GM12878 (cell line): ENCODE data around the gene YBX2. TPM values are rescaled to one million over a fixed set of nuclear protein-coding genes. Genes with fewer than 3 reads are reported as not detected.

Experiments
- ATAC-seq: fragments of 200-7000 bp; cut with Tn5 transposase; 3 replicates; pipeline ENCODE4 v1.9.1; 2020; ENCODE audit warnings: mild to moderate bottlenecking, moderate library complexity
- BruUV-seq: library from RNA; stranded (reverse); fragments of 400-500 nt; replicated peaks from 2 replicates; lab custom pipeline; 2021; lab: Mats Ljungman, UMichigan
- CTCF ChIA-PET: fragments of 300-600 bp; sonication (Branson Sonifier 250); formaldehyde crosslinking; extraction: SDS; loops from one replicate; lab custom pipeline; 2021; ENCODE audit warnings: inconsistent platforms; lab: Yijun Ruan, JAX
- POLR2A ChIA-PET: fragments of 350-600 bp; formaldehyde crosslinking; extraction: SDS; loops from one replicate; lab custom pipeline; 2021; ENCODE audit warnings: inconsistent platforms; lab: Charles Lee
- RAD21 ChIA-PET: fragments of 300-600 bp; sonication (Branson Sonifier 250); formaldehyde crosslinking; loops from one replicate; lab custom pipeline; 2023; ENCODE audit warnings: antibody characterized with exemption; ENCODE audit not compliant: unreplicated experiment; lab: Charles Lee
- SMC1A ChIA-PET: fragments of 300-600 bp; sonication (Branson Sonifier 250); formaldehyde crosslinking; loops from one replicate; lab custom pipeline; 2023; ENCODE audit not compliant: unreplicated experiment, uncharacterized antibody; lab: Charles Lee
- DNase-seq: peaks from one replicate; pipeline ENCODE4 v3.0.0-alpha.2; 2011; ENCODE audit warnings: low read depth, low spot score
- FAIRE-seq: peaks from 3 replicates; lab custom pipeline; 2011; peaks lifted over from hg19 to GRCh38; lab: Jason Lieb, UNC
- H2AFZ ChIP-seq: 2 replicates; pipeline ENCODE4 v1.6.0; 2011; ENCODE audit warnings: low read depth, low read length, control low read depth; ENCODE audit not compliant: control insufficient read depth
- H3K27ac ChIP-seq: 2 replicates; pipeline ENCODE4 v1.5.1; 2011; ENCODE audit warnings: control low read depth; ENCODE audit not compliant: control insufficient read depth, insufficient read depth
- H3K27me3 ChIP-seq, 2 experiments: replicated peaks in 1 of 2; 2 replicates each; pipeline versions ENCODE4 v1.6.0 to v1.6.1; 2011; ENCODE audit warnings: low read length in 1 of 2; ENCODE audit not compliant: control insufficient read depth in 2 of 2, insufficient read depth in 2 of 2
- H3K36me3 ChIP-seq, 2 experiments: 2 replicates each; pipeline ENCODE4 v1.5.1; 2011; ENCODE audit warnings: low read length in 1 of 2; ENCODE audit not compliant: control insufficient read depth in 2 of 2, insufficient read depth in 2 of 2
- H3K4me1 ChIP-seq: 2 replicates; pipeline ENCODE4 v1.6.1; 2011; ENCODE audit warnings: mild to moderate bottlenecking, low read length, moderate library complexity, mixed read lengths; ENCODE audit not compliant: control insufficient read depth, insufficient read depth
- H3K4me2 ChIP-seq: 2 replicates; pipeline ENCODE4 v1.6.0; 2011; ENCODE audit warnings: control low read depth; ENCODE audit not compliant: control insufficient read depth, insufficient read depth
- H3K4me3 ChIP-seq: fragments of 200-600 bp; sonication (generic); 2 replicates; pipeline ENCODE4 v1.5.1; 2016
- H3K79me2 ChIP-seq: 2 replicates; pipeline ENCODE4 v1.6.0; 2011; ENCODE audit warnings: low read length; ENCODE audit not compliant: control insufficient read depth, insufficient read depth
- H3K9ac ChIP-seq: 2 replicates; pipeline ENCODE4 v1.8.0; 2011; ENCODE audit warnings: low read length, control low read depth, mixed read lengths; ENCODE audit not compliant: control insufficient read depth, insufficient read depth
- H3K9me3 ChIP-seq: replicated peaks from 3 replicates; pipeline ENCODE4 v1.5.1; 2011; ENCODE audit warnings: mild to moderate bottlenecking, low read length; ENCODE audit not compliant: control insufficient read depth, insufficient read depth
- H4K20me1 ChIP-seq: 2 replicates; pipeline ENCODE4 v1.6.0; 2011; ENCODE audit not compliant: control insufficient read depth, insufficient read depth
- CREM ChIP-seq: IDR thresholded peaks from 2 replicates; pipeline ENCODE4 v1.6.1; 2014; ENCODE audit warnings: antibody characterized with exemption, low read depth
- E2F8 ChIP-seq: fragments of 450-650 bp; IDR thresholded peaks from 2 replicates; pipeline ENCODE4 v1.6.1; 2018; ENCODE audit warnings: mild to moderate bottlenecking, low read depth, moderate library complexity; ENCODE audit not compliant: partially characterized antibody
- IRF4 ChIP-seq: IDR thresholded peaks from 2 replicates; pipeline ENCODE4 v1.6.1; 2011; ENCODE audit warnings: low read depth, low read length
- NKRF ChIP-seq: fragments of 450-650 bp; conservative IDR thresholded peaks from 2 replicates; pipeline ENCODE4 v1.6.1; 2017; ENCODE audit warnings: mild to moderate bottlenecking, moderate library complexity
- RUNX3 ChIP-seq: IDR thresholded peaks from 2 replicates; pipeline ENCODE4 v1.6.1; 2012; ENCODE audit warnings: low read length, inconsistent platforms
- SMAD5 ChIP-seq: IDR thresholded peaks from 2 replicates; pipeline ENCODE4 v1.6.1; 2016; ENCODE audit warnings: antibody characterized with exemption, low read depth
- SMC3 ChIP-seq: IDR thresholded peaks from 2 replicates; pipeline ENCODE4 v1.6.1; 2011; ENCODE audit warnings: low read length, improper control_type of control experiment, borderline replicate concordance
- TCF3 ChIP-seq: IDR thresholded peaks from 2 replicates; pipeline ENCODE4 v1.6.1; 2012; ENCODE audit warnings: low read depth, mild to moderate bottlenecking, low read length, borderline replicate concordance; ENCODE audit not compliant: insufficient read depth
- ZBTB33 ChIP-seq: fragments of 450-650 bp; IDR thresholded peaks from 2 replicates; pipeline ENCODE4 v1.6.1; 2017; ENCODE audit warnings: mild to moderate bottlenecking
- WGBS: methylation state at CpG from one replicate; pipeline ENCODE4 v1.1.6; 2016; ENCODE audit warnings: low lambda C conversion rate; ENCODE audit not compliant: insufficient replicate concordance, insufficient coverage; ENCODE audit errors: missing lambda C conversion rate; 5-methylcytosine and 5-hydroxymethylcytosine counted together
- in situ Hi-C: fragments of 300-500 bp; cut with MboI; formaldehyde crosslinking; loops from 9 replicates; pipeline ENCODE4 v1.14.3; 2018; ENCODE audit warnings: mixed read lengths
- intact Hi-C: fragments of 100-400 bp; cut with micrococcal nuclease; formaldehyde crosslinking; loops from one replicate; pipeline ENCODE4 v1.14.2; 2022; ENCODE audit not compliant: unreplicated experiment
- polyA plus RNA-seq, 11 experiments: library from polyadenylated mRNA; depleted of rRNA in 4 of 11; unstranded in 6 of 11; stranded (reverse) in 5 of 11; fragments of >200 nt; fragmentation: Nextera tagmentation in 4 of 11; fragmentation: Illumina TruSeq in 1 of 11; extraction: Ambion mirVana in 4 of 11; extraction: Trizol in 1 of 11; gene quantifications; 1 replicate in 1 of 11; 2 replicates in 10 of 11; pipeline versions ENCODE4 v1.2.1 to v1.2.3, GENCODE V29; 2011 to 2016; ENCODE audit warnings: inconsistent platforms in 2 of 11, missing spikeins in 2 of 11, low read depth in 1 of 11
- total RNA-seq, 4 experiments: library from RNA; depleted of rRNA in 3 of 4; stranded (reverse); fragments of >200 nt in 3 of 4; fragmentation: Illumina TruSeq in 1 of 4; extraction: Trizol in 1 of 4; gene quantifications; 2 replicates each; pipeline versions ENCODE4 v1.2.1 to v1.2.3, GENCODE V29; 2013 to 2021

The YBX2 gene
- total and polyA plus RNA-seq, 10 of the 15 experiments (the other 5 are each of a cell fraction or from before 2014, with no cell fraction given): not detected

GRCh38 chr17:7292729-7293128 is 1.7 kb downstream of the YBX2 start (continued):
- TF ChIP-seq SMAD5 (no peak), E2F8 (no peak), IRF4 (no peak), CREM (no peak)

GRCh38 chr17:7292194-7292593 is 2.2 kb downstream of the YBX2 start:
- ATAC-seq (no peak), DNase-seq (no peak), FAIRE-seq (no peak)
- in situ Hi-C loops: no loop called here
- ChIA-PET CTCF (interaction anchor here (0.9 to 2.6 kb wide), 4 partner anchors 12 to 246 kb away, joined by 3 to 8 read pairs (median 6); partner anchors contain the start of gene TMEM95), SMC1A (no interaction called here), RAD21 (no interaction called here)
- Histone ChIP-seq H3K27me3 (peaks cover 3 to 6% of the 10 kb centered on the region in 2 experiments), H3K4me1 (peaks cover 3% of the 10 kb centered on the region), H3K36me3 (no peaks in the 10 kb centered on the region), H3K27ac (no peak overlapping the region), H2AFZ (no peak overlapping the region), H3K9me3 (no peaks in the 10 kb centered on the region), H4K20me1 (no peaks in the 10 kb centered on the region; the same call in 1 of the 2 replicates), H3K4me3 (no peak overlapping the region)
- intact Hi-C loops: no loop called here
- 17% methylated on average over 2 of the region's 2 CpGs for WGBS
- no TSS peak for BruUV-seq
- TF ChIP-seq TCF3 (no peak), SMC3 (no peak), ZBTB33 (no peak), RUNX3 (no peak), NKRF (no peak)
- TF ChIP-seq, all 136 proteins: peak for 0
- POLR2A ChIA-PET: no interaction called here
- Histone ChIP-seq H3K4me2 (no peak overlapping the region), H3K79me2 (no peaks in the 10 kb centered on the region), H3K9ac (no peak overlapping the region)
